H1 (cell line): ENCODE measurements around the gene CENPB. TPM values are rescaled to one million over a fixed set of nuclear protein-coding genes. Genes with fewer than 3 reads are reported as not detected.

Experiments
- CTCF ChIA-PET: fragments of 300-600 bp; sonication (Branson Sonifier 250); formaldehyde crosslinking; loops from one replicate; lab custom pipeline; 2021; ENCODE audit not compliant: partially characterized antibody; lab: Charles Lee
- POLR2A ChIA-PET: fragments of 300-600 bp; sonication (Branson Sonifier 250); formaldehyde crosslinking; loops from one replicate; lab custom pipeline; 2021; ENCODE audit warnings: inconsistent platforms; ENCODE audit not compliant: partially characterized antibody; lab: Charles Lee
- DNase-seq, 2 experiments: peaks; one replicate each; pipeline versions ENCODE4 v3.0.0 to v3.0.0-alpha.2; 2010 to 2022; ENCODE audit warnings: low spot score in 2 of 2, low read depth in 1 of 2, mixed read lengths in 1 of 2
- FAIRE-seq: peaks from 2 replicates; lab custom pipeline; 2011; peaks lifted over from hg19 to GRCh38; lab: Jason Lieb, UNC
- H2AFZ ChIP-seq: 2 replicates; pipeline ENCODE4 v1.8.1; 2012; ENCODE audit warnings: low read length, inconsistent platforms
- H2AK5ac ChIP-seq: 2 replicates; pipeline ENCODE4 v1.6.1; 2013; ENCODE audit warnings: low read depth, low read length
- H2BK120ac ChIP-seq: replicated peaks from 2 replicates; pipeline ENCODE3; 2013; ENCODE audit warnings: low read depth, low read length, inconsistent platforms
- H2BK12ac ChIP-seq: 2 replicates; pipeline ENCODE4 v1.6.1; 2013; ENCODE audit warnings: low read depth, low read length
- H2BK15ac ChIP-seq: 2 replicates; pipeline ENCODE4 v1.6.1; 2013; ENCODE audit warnings: low read length
- H2BK20ac ChIP-seq: 2 replicates; pipeline ENCODE4 v1.6.1; 2013; ENCODE audit warnings: low read length
- H2BK5ac ChIP-seq: 2 replicates; pipeline ENCODE4 v1.6.1; 2013; ENCODE audit warnings: low read depth, low read length
- H3K14ac ChIP-seq: 2 replicates; pipeline ENCODE4 v1.6.1; 2013; ENCODE audit warnings: inconsistent platforms; ENCODE audit not compliant: insufficient read length
- H3K18ac ChIP-seq: 2 replicates; pipeline ENCODE4 v1.6.1; 2013; ENCODE audit warnings: low read length; ENCODE audit errors: extremely low read depth
- H3K23ac ChIP-seq: 2 replicates; pipeline ENCODE4 v1.6.1; 2013; ENCODE audit warnings: inconsistent platforms; ENCODE audit not compliant: insufficient read length
- H3K23me2 ChIP-seq: 2 replicates; pipeline ENCODE4 v1.6.1; 2013; ENCODE audit warnings: low read depth, low read length
- H3K27ac ChIP-seq: 2 replicates; pipeline ENCODE4 v1.6.1; 2011; ENCODE audit warnings: low read depth, low read length, inconsistent platforms
- H3K27me3 ChIP-seq, 4 experiments: replicated peaks in 1 of 4; 1 replicate in 1 of 4; 2 replicates in 3 of 4; pipeline versions ENCODE4 v1.6.1 to v1.8.1; 2011 to 2013; ENCODE audit warnings: low read length in 3 of 4, mild to moderate bottlenecking in 3 of 4, inconsistent platforms in 2 of 4, mixed read lengths in 2 of 4, moderate library complexity in 1 of 4; ENCODE audit not compliant: control insufficient read depth in 3 of 4, insufficient read depth in 3 of 4; ENCODE audit errors: extremely low read depth in 1 of 4
- H3K36me3 ChIP-seq, 4 experiments: 2 replicates each; pipeline versions ENCODE4 v1.6.1 to v1.8.1; 2011 to 2013; ENCODE audit warnings: mild to moderate bottlenecking in 4 of 4, low read length in 3 of 4, moderate library complexity in 2 of 4, control low read depth in 1 of 4, inconsistent platforms in 1 of 4; ENCODE audit not compliant: insufficient read depth in 4 of 4, control insufficient read depth in 2 of 4
- H3K4ac ChIP-seq: replicated peaks from 2 replicates; pipeline ENCODE3; 2013; ENCODE audit warnings: low read length, low read depth, mixed read lengths, inconsistent platforms; ENCODE audit not compliant: insufficient read length
- H3K4me1 ChIP-seq, 4 experiments: replicated peaks in 1 of 4; 1 replicate in 1 of 4; 2 replicates in 3 of 4; pipeline versions ENCODE4 v1.6.1 to v1.8.1; 2011 to 2013; ENCODE audit warnings: low read length in 3 of 4, inconsistent platforms in 2 of 4, mixed read lengths in 1 of 4; ENCODE audit not compliant: insufficient read depth in 4 of 4, control insufficient read depth in 3 of 4
- H3K4me2 ChIP-seq, 2 experiments: 2 replicates each; pipeline versions ENCODE4 v1.6.1 to v1.8.1; 2011 to 2013; ENCODE audit warnings: low read depth in 2 of 2, low read length in 2 of 2, control low read depth in 1 of 2, inconsistent platforms in 1 of 2, mild to moderate bottlenecking in 1 of 2; ENCODE audit not compliant: insufficient read depth in 1 of 2
- H3K4me3 ChIP-seq, 4 experiments: fragments of 200-600, 300-600 bp in 1 of 4; sonication (generic), shearing (Covaris generic), sonication (Bioruptor Twin) in 1 of 4; 2 replicates each; pipeline versions ENCODE4 v1.5.1 to v1.8.1; 2011 to 2016; ENCODE audit warnings: low read length in 4 of 4, low read depth in 3 of 4, control low read depth in 2 of 4, inconsistent platforms in 2 of 4, mild to moderate bottlenecking in 2 of 4, mixed read lengths in 1 of 4, moderate library complexity in 1 of 4; ENCODE audit not compliant: insufficient read depth in 2 of 4; ENCODE audit errors: extremely low read depth in 1 of 4
- H3K56ac ChIP-seq: replicated peaks from 2 replicates; pipeline ENCODE3; 2013; ENCODE audit warnings: low read depth, mild to moderate bottlenecking, mixed read lengths, low read length, inconsistent platforms; ENCODE audit not compliant: insufficient read length
- H3K79me1 ChIP-seq: 2 replicates; pipeline ENCODE4 v1.6.1; 2013; ENCODE audit warnings: low read depth, low read length, control low read depth
- H3K79me2 ChIP-seq, 2 experiments: 2 replicates each; pipeline versions ENCODE4 v1.6.1 to v1.8.1; 2012 to 2013; ENCODE audit warnings: low read length in 2 of 2, mild to moderate bottlenecking in 2 of 2, inconsistent platforms in 1 of 2; ENCODE audit not compliant: insufficient read depth in 2 of 2, control insufficient read depth in 1 of 2
- H3K9ac ChIP-seq, 4 experiments: replicated peaks in 1 of 4; 1 replicate in 1 of 4; 2 replicates in 3 of 4; pipeline versions ENCODE4 v1.6.1 to v1.8.1; 2011 to 2013; ENCODE audit warnings: low read depth in 3 of 4, low read length in 3 of 4, control low read depth in 2 of 4, mild to moderate bottlenecking in 2 of 4, moderate library complexity in 2 of 4, inconsistent platforms in 1 of 4; ENCODE audit errors: extremely low read depth in 1 of 4
- H3K9me3 ChIP-seq, 2 experiments: 2 replicates each; pipeline versions ENCODE4 v1.6.1 to v1.8.1; 2012 to 2013; ENCODE audit warnings: mild to moderate bottlenecking in 2 of 2, moderate library complexity in 2 of 2, control low read depth in 1 of 2, inconsistent platforms in 1 of 2, low read depth in 1 of 2, low read length in 1 of 2, mixed read lengths in 1 of 2; ENCODE audit not compliant: insufficient read depth in 2 of 2
- H4K20me1 ChIP-seq, 2 experiments: replicated peaks in 1 of 2; 2 replicates each; pipeline versions ENCODE3 to v1.8.1; 2011 to 2013; ENCODE audit warnings: inconsistent platforms in 2 of 2, low read length in 2 of 2, mild to moderate bottlenecking in 1 of 2; ENCODE audit not compliant: insufficient read depth in 2 of 2, control insufficient read depth in 1 of 2
- H4K5ac ChIP-seq: 2 replicates; pipeline ENCODE4 v1.6.1; 2013; ENCODE audit warnings: low read length, low read depth, mixed read lengths, inconsistent platforms; ENCODE audit not compliant: insufficient read length
- H4K8ac ChIP-seq: 2 replicates; pipeline ENCODE4 v1.8.0; 2013; ENCODE audit warnings: mild to moderate bottlenecking, moderate library complexity, low read length, inconsistent platforms; ENCODE audit not compliant: insufficient read depth; ENCODE audit errors: extremely low read depth
- H4K91ac ChIP-seq: replicated peaks from 2 replicates; pipeline ENCODE3; 2013; ENCODE audit warnings: low read length, mixed read lengths, inconsistent platforms; ENCODE audit not compliant: insufficient read length
- EP300 ChIP-seq, 2 experiments: IDR thresholded peaks; 1 replicate in 1 of 2; 2 replicates in 1 of 2; pipeline ENCODE4 v1.6.1; 2011 to 2012; ENCODE audit warnings: low read depth in 2 of 2, low read length in 2 of 2, mild to moderate bottlenecking in 2 of 2, borderline replicate concordance in 1 of 2, inconsistent platforms in 1 of 2, moderate library complexity in 1 of 2
- KDM1A ChIP-seq: fragments of 200-600, 300-600 bp; sonication (generic); IDR thresholded peaks from 2 replicates; pipeline ENCODE4 v1.7.1; 2016; ENCODE audit warnings: mild to moderate bottlenecking, low read length, borderline replicate concordance
- KDM4A ChIP-seq: IDR thresholded peaks from one replicate; pipeline ENCODE4 v1.7.1; 2012; ENCODE audit warnings: low read depth, mild to moderate bottlenecking, moderate library complexity, low read length, inconsistent platforms; ENCODE audit not compliant: severe bottlenecking
- NRF1 ChIP-seq: IDR thresholded peaks from 2 replicates; pipeline ENCODE4 v1.6.1; 2011; ENCODE audit warnings: mild to moderate bottlenecking, low read depth, low read length, improper control_type of control experiment
- SIX5 ChIP-seq: IDR thresholded peaks from 2 replicates; pipeline ENCODE4 v1.6.1; 2011; ENCODE audit warnings: mild to moderate bottlenecking, low read depth, low read length
- TAF1 ChIP-seq: IDR thresholded peaks from 2 replicates; pipeline ENCODE4 v1.6.1; 2011; ENCODE audit warnings: mild to moderate bottlenecking, low read depth, low read length
- TCF12 ChIP-seq: IDR thresholded peaks from 2 replicates; pipeline ENCODE4 v1.6.1; 2011; ENCODE audit warnings: low read depth, mild to moderate bottlenecking, low read length
- TEAD4 ChIP-seq: IDR thresholded peaks from 2 replicates; pipeline ENCODE4 v1.6.1; 2012; ENCODE audit warnings: low read depth, low read length, inconsistent platforms, mixed read lengths
- WGBS, 2 experiments: shearing (Covaris generic) in 1 of 2; methylation state at CpG; one replicate each; pipeline versions ENCODE4 v1.1.6 to v1.1.7; 2013 to 2015; ENCODE audit warnings: low lambda C conversion rate in 2 of 2, mixed read lengths in 2 of 2, inconsistent platforms in 1 of 2, low coverage in 1 of 2, missing lambda C conversion rate in 1 of 2; ENCODE audit not compliant: insufficient replicate concordance in 2 of 2, insufficient coverage in 1 of 2, insufficient read length in 1 of 2; ENCODE audit errors: extremely low coverage in 1 of 2, missing lambda C conversion rate in 1 of 2; 5-methylcytosine and 5-hydroxymethylcytosine counted together
- polyA plus RNA-seq, 7 experiments: library from polyadenylated mRNA; depleted of rRNA in 3 of 7; stranded (reverse) in 5 of 7; unstranded in 2 of 7; fragments of >200 nt in 5 of 7; fragments of 200-250 nt in 2 of 7; gene quantifications; 1 replicate in 5 of 7; 2 replicates in 1 of 7; 4 replicates in 1 of 7; pipeline versions ENCODE4 v1.2.1 to v1.2.3, GENCODE V29; 2011 to 2013; ENCODE audit warnings: missing spikeins in 2 of 7, mixed read lengths in 2 of 7
- total RNA-seq: library from RNA; stranded (reverse); fragmentation: NEBNext Ultra II Directional; extraction: Animal tissue kit (Norgen Biotek cat#: 25700); gene quantifications from 2 replicates; pipeline ENCODE4 v1.2.1, GENCODE V29; 2021

The CENPB gene
- total and polyA plus RNA-seq, 2 of the 8 experiments (the other 6 are each of a cell fraction or from before 2014, with no cell fraction given) = 17.7 to 51.6 TPM

DNA sequence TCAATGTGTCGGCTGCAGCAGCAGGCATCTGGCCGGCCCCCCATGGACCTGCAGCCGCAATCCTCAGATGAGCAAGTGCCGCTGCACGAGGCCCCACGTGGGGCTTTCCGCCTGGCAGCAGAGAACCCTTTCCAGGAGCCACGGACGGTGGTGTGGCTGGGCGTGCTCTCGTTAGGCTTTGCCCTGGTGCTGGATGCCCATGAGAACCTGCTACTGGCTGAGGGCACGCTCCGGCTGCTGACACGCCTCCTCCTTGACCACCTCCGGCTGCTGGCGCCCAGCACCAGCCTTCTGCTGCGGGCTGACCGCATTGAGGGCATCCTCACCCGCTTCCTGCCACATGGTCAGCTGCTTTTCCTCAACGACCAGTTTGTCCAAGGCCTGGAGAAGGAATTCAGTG, 37.3 kb upstream of the CENPB start:
- H3K56ac ChIP-seq = no peak overlapping the region
- no peak overlapping the region for H3K23ac ChIP-seq
- H3K79me1 ChIP-seq = no peaks in the 10 kb centered on the region
- H3K36me3 ChIP-seq = no peaks in the 10 kb centered on the region
- no peak for DNase-seq
- ChIA-PET CTCF (interaction anchor here (1.2 to 4.7 kb wide), 3 partner anchors 11 to 42 kb away, joined by 3 to 35 read pairs (median 6); partner anchors contain the start of gene SPEF1), POLR2A (interaction anchor here (1.6 to 2.8 kb wide), 2 partner anchors 9 to 25 kb away, joined by 4 to 10 read pairs; no protein-coding TSS in a partner anchor)
- H3K23me2 ChIP-seq = peaks cover 4% of the 10 kb centered on the region; the same call in 1 of the 2 replicates
- H2BK120ac ChIP-seq = no peak overlapping the region
- no peak overlapping the region for H2AFZ ChIP-seq
- H3K79me2 ChIP-seq = no peaks in the 10 kb centered on the region
- no peak overlapping the region for H3K27ac ChIP-seq
- no peak overlapping the region for H4K8ac ChIP-seq
- no peak overlapping the region for H3K9ac ChIP-seq
- H2AK5ac ChIP-seq = no peak overlapping the region
- H3K9me3 ChIP-seq = no peaks in the 10 kb centered on the region
- H3K27me3 ChIP-seq = no peaks in the 10 kb centered on the region
- H4K91ac ChIP-seq = no peak overlapping the region
- H2BK12ac ChIP-seq = no peak overlapping the region
- WGBS, 2 experiments = 90% methylated on average over 20 of the region's 20 CpGs; no CpG with 5 or more reads in 1 of the 2 experiments
- H3K14ac ChIP-seq = no peak overlapping the region
- FAIRE-seq = no peak
- no peak overlapping the region for H3K18ac ChIP-seq
- peaks cover 0 to 3% (median 2%) of the 10 kb centered on the region in 4 experiments; a peak in 2 of 7 replicates for H3K4me1 ChIP-seq
- no peak overlapping the region for H2BK20ac ChIP-seq
- H2BK15ac ChIP-seq = no peak overlapping the region
- H3K4me2 ChIP-seq = no peak overlapping the region
- no peaks in the 10 kb centered on the region for H4K20me1 ChIP-seq
- H4K5ac ChIP-seq = no peak overlapping the region
- no peak overlapping the region for H2BK5ac ChIP-seq
- H3K4ac ChIP-seq = no peak overlapping the region
- H3K4me3 ChIP-seq = no peak overlapping the region
- TF ChIP-seq EP300 (IDR thresholded peaks at IDR 0.05; ENCODE audit: borderline replicate concordance in 1 of 2, low read depth in 2 of 2, low read length in 2 of 2) (no peak), KDM4A (no peak), SIX5 (no peak), NRF1 (no peak), TEAD4 (no peak), TAF1 (no peak), KDM1A (no peak), TCF12 (no peak)
